ENCODE results near the gene HOPX.
"Not testable (repeated sequence)": the region's sequence is repeated elsewhere in the genome, so short reads cannot be mapped to it uniquely, and the experiment has no call there.

Gene HOPX

DNA sequence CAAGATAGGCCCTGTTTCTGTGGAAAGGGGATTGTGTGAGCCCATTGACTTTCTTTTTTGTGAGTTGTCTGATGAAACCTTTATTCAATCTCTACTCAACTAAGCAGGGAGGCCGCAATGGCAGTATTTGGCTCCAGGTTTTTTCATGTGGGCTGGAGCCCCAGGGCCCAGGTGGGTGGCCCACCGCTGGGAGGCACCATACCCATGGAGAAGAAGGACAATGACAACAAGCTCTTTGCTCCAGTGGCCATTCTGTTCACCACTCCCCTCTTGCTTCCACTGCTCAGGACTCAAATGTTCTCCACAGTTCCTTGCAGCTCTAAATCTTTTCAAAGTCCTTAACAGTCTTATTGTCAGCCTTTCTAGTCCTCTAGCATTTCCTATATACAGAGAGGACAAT is 54.1 kb downstream of the HOPX start:
- no peak for DNase-seq (ENCODE audit: low read depth in 2 of 2)

DNA sequence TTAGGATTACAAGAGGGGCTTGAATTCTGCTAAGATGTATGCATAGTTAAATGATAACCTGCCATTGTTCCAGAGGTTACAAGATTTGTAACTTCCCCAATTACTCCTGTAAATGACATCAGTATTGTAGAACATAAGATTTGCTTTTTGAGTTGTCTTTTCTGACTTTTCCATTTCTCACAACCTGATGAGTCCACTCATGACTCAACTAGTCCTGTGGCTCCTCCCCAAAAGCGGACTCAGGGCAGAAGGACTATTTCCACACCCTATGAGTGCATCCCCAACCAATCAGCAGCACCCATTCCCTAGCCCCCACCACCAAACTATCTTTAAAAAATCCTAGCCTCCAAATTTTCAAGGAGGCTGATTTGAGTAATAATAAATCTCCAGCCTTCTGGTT is 54.7 kb downstream of the HOPX start:
- no peak for DNase-seq (ENCODE audit: low read depth in 2 of 2)

DNA sequence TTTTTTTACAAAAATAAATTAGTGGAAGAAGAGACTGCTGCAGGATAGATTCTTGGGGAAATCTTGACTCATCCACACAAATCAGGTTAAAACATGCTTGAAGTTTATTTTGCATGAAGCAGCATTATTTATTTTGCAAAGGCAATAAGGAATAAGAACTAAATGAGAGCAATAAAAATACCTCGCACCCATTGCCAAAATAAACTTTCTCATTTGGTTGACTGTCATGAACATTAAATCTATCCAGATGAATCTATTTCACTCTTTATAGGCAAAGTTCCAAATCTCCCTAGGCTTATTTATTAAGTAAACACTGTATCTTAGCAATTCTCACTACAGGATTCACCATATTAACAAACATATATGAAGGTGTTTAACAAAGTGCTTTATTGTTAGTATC is 58.9 kb downstream of the HOPX start:
- no peak for DNase-seq (ENCODE audit: low read depth in 2 of 2)

DNA sequence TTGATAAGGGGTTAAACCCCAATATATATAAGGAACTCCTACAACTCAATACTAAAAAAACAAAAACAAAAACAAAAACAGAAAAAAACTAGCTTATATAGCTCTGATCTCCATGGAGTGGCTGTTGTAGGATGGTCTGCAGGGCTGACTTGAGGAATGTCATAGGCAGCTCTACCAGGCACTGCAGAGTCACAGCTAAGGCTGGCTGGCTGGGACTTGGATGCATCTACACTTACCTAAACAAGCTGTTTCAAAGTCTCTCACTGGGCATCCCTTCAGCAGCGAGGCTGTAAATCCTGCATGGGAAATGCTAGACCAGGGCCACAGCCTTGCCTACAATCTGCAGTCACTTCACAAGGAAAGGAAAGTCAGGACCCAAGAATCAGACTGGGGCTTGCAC is 61.3 kb downstream of the HOPX start:
- DNase-seq (ENCODE audit: low read depth in 2 of 2) = no peak

DNA sequence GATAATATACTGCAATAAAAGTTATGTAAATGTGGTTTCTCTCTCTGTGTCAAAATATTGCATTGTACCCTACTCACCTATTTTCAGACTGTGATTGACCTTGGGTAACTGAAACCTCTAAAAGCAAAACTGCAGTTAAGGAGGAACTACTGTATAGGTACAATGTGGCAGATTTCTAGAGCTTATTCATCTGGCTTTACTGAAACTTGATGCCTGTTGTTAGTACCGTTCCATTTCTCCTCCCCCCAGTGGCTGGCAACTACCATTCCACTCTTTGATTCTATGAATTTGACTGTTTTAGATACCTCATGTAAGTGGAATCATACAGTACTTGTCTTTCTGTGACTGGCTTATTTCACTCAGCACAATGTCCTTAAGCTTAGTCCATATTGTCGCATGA is 61.9 kb downstream of the HOPX start:
- no peak for DNase-seq (ENCODE audit: low read depth in 2 of 2)

DNA sequence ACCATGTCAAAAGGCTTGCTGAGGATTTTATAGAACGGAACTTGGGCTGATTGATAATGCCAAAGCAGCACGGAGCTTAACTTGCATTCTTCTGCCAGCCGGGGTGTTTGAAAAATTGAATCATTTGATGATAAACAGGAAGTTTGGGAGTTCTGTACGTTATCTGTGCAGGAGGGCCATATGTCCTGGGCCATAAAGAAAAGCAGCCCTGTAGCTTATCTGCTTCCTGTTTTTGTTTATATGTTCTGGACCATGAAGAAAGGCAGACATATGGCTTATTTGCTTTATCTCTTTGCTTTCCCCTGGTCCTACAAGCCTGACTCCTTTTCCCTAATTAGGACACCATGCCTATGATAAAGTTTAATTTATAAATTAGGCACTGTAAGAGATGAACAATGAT is 62.4 kb downstream of the HOPX start:
- no peak for DNase-seq (ENCODE audit: low read depth in 2 of 2)

DNA sequence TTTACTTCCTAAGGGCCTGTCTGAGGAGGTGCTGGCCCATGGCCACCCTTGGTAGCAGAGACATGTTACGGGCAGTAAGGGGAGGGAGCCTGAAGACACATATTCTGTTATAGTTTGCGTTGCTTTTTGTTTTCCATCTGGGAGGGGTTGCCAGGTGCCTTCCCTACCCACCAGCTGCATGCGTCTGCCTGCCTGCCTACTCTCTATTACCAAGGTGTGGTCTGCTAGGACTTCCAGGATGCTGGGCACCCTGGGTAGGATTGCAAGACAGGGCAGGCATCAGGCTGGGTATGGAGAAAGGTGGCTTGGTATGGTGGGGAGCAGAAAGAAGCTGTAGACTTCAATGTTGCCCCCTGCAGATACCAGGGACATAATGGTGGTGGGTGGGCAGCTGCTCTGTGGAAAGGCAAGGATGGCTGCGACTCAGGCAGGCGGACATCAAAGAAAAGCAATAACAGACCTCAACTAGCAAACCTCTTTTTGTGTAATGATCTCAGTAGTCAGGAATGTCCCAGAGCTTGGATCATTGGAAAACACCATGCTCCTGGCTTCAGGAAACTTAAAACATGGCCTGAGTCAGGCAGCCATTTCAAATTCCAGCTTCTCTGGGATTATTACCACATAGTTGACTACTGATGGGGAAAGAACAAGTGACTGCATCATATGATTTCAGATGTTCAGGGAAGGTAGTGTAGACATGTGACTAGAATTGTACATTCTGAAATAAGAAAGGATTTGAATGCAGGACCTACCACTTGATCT is 67.8 kb downstream of the HOPX start:
- DNase-seq (ENCODE audit: low read depth in 2 of 2) = no peak

DNA sequence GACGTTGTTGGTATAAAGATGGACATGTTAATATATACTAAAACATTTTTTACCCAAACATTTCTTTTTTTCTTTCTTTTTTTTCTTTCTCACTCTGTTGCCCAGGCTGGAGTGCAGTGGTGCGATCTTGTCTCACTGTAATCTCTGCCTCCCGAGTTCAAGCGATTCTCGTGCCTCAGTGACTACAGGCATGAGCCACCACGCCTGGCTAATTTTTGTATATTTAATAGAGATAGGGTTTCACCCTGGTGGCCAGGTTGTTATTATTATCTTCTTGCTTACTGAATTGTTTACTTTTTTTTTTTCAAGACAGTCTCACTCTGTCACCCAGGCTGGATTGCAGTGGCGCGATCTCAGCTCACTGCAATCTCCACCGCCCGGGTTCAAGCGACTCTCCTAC is 68.8 kb downstream of the HOPX start:
- DNase-seq (ENCODE audit: low read depth in 2 of 2) = no peak

DNA sequence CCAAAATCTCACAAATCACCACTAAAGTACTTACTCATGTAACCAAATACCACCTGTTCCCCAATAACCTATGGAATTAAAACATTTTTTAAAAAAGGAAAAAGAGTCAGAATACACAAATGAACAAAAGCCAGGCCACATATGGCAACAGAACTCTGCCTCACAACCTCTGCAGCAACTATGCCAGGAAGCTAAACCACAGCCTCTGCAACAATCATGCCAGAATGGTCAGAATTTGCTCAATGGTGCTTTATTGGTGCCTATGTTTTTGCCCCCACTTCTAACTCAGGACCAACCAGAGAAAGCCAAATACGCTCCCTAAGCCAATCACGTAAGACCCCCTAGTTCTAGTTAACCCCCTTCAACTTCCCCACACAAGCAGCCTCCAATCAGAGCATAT is 69.6 kb downstream of the HOPX start:
- no peak for DNase-seq (ENCODE audit: low read depth in 2 of 2)

DNA sequence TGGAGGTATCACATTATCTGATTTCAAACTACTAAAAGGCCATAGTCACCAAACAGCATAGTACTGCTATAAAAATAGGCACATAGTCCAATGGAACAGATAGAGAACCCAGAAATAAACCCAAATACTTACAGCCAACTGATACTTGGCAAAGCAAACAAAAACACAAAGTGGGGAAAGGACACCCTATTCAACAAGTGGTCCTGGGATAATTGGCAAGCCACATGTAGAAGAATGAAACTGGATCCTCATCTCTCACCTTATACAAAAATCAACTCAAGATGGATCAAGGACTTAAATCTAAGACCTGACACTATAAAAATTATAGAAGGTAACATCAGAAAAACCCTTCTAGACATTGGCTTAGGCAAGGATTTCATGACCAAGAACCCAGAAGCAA is 70.9 kb downstream of the HOPX start:
- not testable (repeated sequence) for DNase-seq (ENCODE audit: low read depth in 2 of 2)

DNA sequence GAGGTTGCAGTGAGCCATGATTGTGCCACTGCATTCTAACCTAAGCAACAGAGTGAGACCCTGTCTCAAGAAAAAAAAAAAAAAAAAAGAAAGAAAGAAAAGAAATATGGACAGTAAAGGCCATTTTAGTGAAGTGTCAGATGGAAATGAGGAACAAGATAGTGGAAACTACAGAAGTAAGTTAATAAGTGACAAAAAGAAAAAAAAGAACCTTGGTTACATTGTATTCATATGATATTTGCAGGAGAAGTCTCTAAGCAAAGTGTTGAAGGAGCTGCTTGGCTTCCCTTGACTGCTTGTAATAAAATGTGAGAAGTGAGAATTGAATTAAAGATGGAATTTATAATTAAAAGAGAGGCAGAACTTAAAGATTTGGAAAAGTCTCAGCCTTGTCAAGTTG is 73.2 kb downstream of the HOPX start:
- DNase-seq (ENCODE audit: low read depth in 2 of 2) = no peak

DNA sequence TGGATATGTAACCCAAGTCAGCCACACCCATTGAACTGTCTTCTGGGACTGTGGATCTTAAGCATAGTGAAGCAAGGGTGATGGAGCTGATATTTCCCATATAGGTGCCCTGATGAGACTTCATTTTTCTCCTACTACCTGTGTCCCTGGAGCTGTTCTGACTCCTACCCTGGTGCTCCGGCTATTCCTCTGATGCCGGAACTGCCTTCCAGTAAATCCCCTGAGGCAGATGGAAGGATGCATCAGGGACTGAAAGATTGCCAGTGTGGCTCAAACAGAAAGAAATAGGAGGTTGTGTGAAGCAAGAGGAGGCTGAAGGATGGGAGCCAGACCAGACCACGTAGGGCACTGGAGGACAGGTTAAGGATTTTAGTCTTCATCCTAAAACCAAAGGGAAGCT is 74.7 kb downstream of the HOPX start:
- DNase-seq (ENCODE audit: low read depth in 2 of 2) = no peak

DNA sequence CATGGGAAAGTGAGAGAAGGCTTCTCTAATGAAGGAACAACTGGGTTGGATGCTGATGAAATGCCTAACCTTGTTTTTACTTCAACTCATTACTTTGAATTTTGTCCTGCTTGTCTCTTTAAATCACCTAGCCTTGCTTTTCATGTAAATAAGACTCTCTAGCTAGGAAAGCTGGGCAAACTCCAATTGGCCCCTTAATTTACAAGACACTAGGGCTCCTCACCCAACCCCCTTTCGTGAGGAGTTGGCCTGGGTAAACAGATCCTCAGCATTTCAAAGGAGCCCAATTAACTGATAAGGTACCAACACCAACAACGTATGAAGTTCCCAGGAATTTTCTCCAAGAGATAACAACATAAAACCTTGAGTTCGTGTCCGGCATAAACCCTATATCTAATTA is 75.6 kb downstream of the HOPX start:
- DNase-seq (ENCODE audit: low read depth in 2 of 2) = not testable (repeated sequence)

DNA sequence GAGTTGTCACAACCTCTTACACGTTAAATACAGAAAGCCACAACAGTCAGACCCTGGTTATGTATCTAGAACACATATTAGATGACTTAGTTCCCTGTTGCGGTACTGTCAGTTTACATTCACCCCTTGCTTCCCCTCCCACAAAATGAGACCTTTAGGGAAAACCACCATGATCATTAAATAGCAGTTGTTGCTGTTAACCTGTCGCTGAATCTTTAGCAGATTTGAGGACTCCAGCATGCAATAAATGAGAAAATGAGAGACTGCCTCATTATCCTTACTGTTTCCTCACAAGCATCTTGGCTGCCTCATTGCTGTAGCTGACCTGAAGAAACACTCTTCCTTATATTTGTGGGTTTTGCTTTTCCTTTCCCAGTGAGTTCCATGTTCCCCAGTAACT is 77.8 kb downstream of the HOPX start:
- no peak for DNase-seq (ENCODE audit: low read depth in 2 of 2)

All from stimulated activated CD8-positive, alpha-beta memory T cell treated with anti-CD3 and anti-CD28 coated beads, Interleukin-7, amount 100 ng/mL, for 4 hours (primary cell).